ENCODE measurements around the gene KCNG2.

DNA sequence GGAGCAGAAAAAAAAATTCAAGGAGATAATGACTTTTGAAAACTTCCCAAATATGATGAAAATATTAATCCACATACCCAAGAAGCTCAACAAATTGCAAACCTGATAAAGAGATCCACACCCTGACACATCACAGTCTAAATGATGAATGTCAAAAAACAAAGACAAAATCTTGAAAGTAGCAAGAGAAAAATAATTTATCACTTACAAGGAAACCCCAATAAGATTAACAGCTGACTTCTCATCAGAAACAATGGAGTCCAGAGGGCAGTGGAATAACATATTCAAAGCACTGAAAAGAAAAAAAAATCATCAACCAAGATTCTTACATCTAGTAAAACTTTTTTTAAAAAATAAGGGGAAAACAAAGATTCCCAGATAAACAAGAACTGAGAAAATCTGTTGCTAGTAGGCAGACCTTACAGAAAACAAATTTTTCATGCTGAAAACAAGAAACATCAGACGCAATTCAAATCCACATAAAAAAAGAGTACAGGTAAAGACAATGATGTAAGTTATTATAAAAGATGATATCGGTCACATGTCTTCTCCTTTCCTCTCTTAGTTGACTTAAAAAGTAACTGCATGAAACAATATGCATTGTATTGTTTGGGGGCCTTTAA is 132.4 kb downstream of the KCNG2 start:
- TF ChIP-seq, protein P1, sequence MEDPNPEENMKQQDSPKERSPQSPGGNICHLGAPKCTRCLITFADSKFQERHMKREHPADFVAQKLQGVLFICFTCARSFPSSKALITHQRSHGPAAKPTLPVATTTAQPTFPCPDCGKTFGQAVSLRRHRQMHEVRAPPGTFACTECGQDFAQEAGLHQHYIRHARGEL (CRISPR knock-in tag; IDR thresholded peaks at IDR 0.05) = no peak
- TF ChIP-seq MXI1 (IDR thresholded peaks at IDR 0.05; ENCODE audit: borderline replicate concordance, low read depth, low read length) (no peak), MATR3 (CRISPR knock-in tag; IDR thresholded peaks at IDR 0.05) (no peak), HDAC6 (IDR thresholded peaks at IDR 0.05; ENCODE audit: low read depth, low read length) (no peak), POLR2A (IDR thresholded peaks at IDR 0.05; ENCODE audit: insufficient read depth in 1 of 2, low read depth in 2 of 2, low read length in 2 of 2) (no peak), KDM2A (CRISPR knock-in tag; IDR thresholded peaks at IDR 0.05; ENCODE audit: borderline replicate concordance, low read depth) (no peak), ZBTB21 (CRISPR knock-in tag; IDR thresholded peaks at IDR 0.05) (no peak), ZNF367 (CRISPR knock-in tag; IDR thresholded peaks at IDR 0.05; ENCODE audit: borderline replicate concordance) (no peak)
- TF ChIP-seq, protein P2, sequence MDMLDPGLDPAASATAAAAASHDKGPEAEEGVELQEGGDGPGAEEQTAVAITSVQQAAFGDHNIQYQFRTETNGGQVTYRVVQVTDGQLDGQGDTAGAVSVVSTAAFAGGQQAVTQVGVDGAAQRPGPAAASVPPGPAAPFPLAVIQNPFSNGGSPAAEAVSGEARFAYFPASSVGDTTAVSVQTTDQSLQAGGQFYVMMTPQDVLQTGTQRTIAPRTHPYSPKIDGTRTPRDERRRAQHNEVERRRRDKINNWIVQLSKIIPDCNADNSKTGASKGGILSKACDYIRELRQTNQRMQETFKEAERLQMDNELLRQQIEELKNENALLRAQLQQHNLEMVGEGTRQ (IDR thresholded peaks at IDR 0.05; ENCODE audit: low read depth, low read length) = no peak
- TF ChIP-seq, protein P2 (CRISPR knock-in tag; IDR thresholded peaks at IDR 0.05; ENCODE audit: borderline replicate concordance) = no peak
- TF ChIP-seq, protein P3, sequence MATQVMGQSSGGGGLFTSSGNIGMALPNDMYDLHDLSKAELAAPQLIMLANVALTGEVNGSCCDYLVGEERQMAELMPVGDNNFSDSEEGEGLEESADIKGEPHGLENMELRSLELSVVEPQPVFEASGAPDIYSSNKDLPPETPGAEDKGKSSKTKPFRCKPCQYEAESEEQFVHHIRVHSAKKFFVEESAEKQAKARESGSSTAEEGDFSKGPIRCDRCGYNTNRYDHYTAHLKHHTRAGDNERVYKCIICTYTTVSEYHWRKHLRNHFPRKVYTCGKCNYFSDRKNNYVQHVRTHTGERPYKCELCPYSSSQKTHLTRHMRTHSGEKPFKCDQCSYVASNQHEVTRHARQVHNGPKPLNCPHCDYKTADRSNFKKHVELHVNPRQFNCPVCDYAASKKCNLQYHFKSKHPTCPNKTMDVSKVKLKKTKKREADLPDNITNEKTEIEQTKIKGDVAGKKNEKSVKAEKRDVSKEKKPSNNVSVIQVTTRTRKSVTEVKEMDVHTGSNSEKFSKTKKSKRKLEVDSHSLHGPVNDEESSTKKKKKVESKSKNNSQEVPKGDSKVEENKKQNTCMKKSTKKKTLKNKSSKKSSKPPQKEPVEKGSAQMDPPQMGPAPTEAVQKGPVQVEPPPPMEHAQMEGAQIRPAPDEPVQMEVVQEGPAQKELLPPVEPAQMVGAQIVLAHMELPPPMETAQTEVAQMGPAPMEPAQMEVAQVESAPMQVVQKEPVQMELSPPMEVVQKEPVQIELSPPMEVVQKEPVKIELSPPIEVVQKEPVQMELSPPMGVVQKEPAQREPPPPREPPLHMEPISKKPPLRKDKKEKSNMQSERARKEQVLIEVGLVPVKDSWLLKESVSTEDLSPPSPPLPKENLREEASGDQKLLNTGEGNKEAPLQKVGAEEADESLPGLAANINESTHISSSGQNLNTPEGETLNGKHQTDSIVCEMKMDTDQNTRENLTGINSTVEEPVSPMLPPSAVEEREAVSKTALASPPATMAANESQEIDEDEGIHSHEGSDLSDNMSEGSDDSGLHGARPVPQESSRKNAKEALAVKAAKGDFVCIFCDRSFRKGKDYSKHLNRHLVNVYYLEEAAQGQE (IDR thresholded peaks at IDR 0.05; ENCODE audit: borderline replicate concordance in 1 of 2, low read depth in 1 of 2, low read length in 2 of 2) = no peak

Data from HepG2 (cell line).